22Rv1 (cell line): ENCODE measurements around the gene SLC27A3.

Experiments
- CTCF ChIP-seq: fragments of 450-650 bp; IDR thresholded peaks from 2 replicates; pipeline ENCODE4 v1.5.1; 2017; ENCODE audit warnings: mild to moderate bottlenecking
- ZFX ChIP-seq: fragments of 450-650 bp; IDR thresholded peaks from 2 replicates; pipeline ENCODE4 v1.6.1; 2017; ENCODE audit warnings: antibody characterized with exemption, borderline replicate concordance

- no peak for TF ChIP-seq CTCF
- no peak for TF ChIP-seq ZFX
Observed at GRCh38 chr1:153805886-153806719, 30.9 kb downstream of the SLC27A3 start.
